ENCODE results near the gene TXNDC5.

Gene TXNDC5

GRCh38 chr6:7886132-7886531 is 24.5 kb downstream of the TXNDC5 start:
- Histone ChIP-seq H3K9ac (ENCODE audit: low read length in 2 of 2) (no peak overlapping the region), H3K4me1 (ENCODE audit: control insufficient read depth, insufficient read depth, low read length) (no peaks in the 10 kb centered on the region), H3K27me3 (ENCODE audit: control insufficient read depth in 1 of 2, insufficient read depth in 2 of 2, low read length in 2 of 2) (no peaks in the 10 kb centered on the region), H3K4me3 (ENCODE audit: low read length in 2 of 2) (no peak overlapping the region), H3K27ac (ENCODE audit: low read length) (no peak overlapping the region), H3K9me3 (ENCODE audit: control insufficient read depth in 2 of 2, low read length in 2 of 2) (no peaks in the 10 kb centered on the region), H3K36me3 (ENCODE audit: control insufficient read depth in 2 of 2, insufficient read depth in 2 of 2, low read length in 2 of 2) (peaks cover 64 to 79% of the 10 kb centered on the region in 2 donors)

GRCh38 chr6:7883381-7883780 is 27.2 kb downstream of the TXNDC5 start:
- Histone ChIP-seq H3K27me3 (ENCODE audit: control insufficient read depth in 1 of 2, insufficient read depth in 2 of 2, low read length in 2 of 2) (no peaks in the 10 kb centered on the region), H3K36me3 (ENCODE audit: control insufficient read depth in 2 of 2, insufficient read depth in 2 of 2, low read length in 2 of 2) (peaks cover 56 to 73% of the 10 kb centered on the region in 2 donors), H3K9ac (ENCODE audit: low read length in 2 of 2) (no peak overlapping the region), H3K4me1 (ENCODE audit: control insufficient read depth, insufficient read depth, low read length) (no peaks in the 10 kb centered on the region), H3K27ac (ENCODE audit: low read length) (no peak overlapping the region), H3K4me3 (ENCODE audit: low read length in 2 of 2) (no peak overlapping the region), H3K9me3 (ENCODE audit: control insufficient read depth in 2 of 2, low read length in 2 of 2) (no peaks in the 10 kb centered on the region)

- Histone ChIP-seq H3K4me1 (ENCODE audit: control insufficient read depth, insufficient read depth, low read length) (no peaks in the 10 kb centered on the region), H3K9me3 (ENCODE audit: control insufficient read depth in 2 of 2, low read length in 2 of 2) (no peaks in the 10 kb centered on the region), H3K27ac (ENCODE audit: low read length) (no peak overlapping the region), H3K4me3 (ENCODE audit: low read length in 2 of 2) (no peak overlapping the region), H3K36me3 (ENCODE audit: control insufficient read depth in 2 of 2, insufficient read depth in 2 of 2, low read length in 2 of 2) (peaks cover 56 to 69% of the 10 kb centered on the region in 2 donors), H3K27me3 (ENCODE audit: control insufficient read depth in 1 of 2, insufficient read depth in 2 of 2, low read length in 2 of 2) (no peaks in the 10 kb centered on the region), H3K9ac (ENCODE audit: low read length in 2 of 2) (no peak overlapping the region)
Observed at GRCh38 chr6:7882505-7883257, 27.9 kb downstream of the TXNDC5 start.

GRCh38 chr6:7881765-7882500 is 28.7 kb downstream of the TXNDC5 start:
- no peak overlapping the region for H3K9ac ChIP-seq (ENCODE audit: low read length in 2 of 2)
- no peaks in the 10 kb centered on the region for H3K9me3 ChIP-seq (ENCODE audit: control insufficient read depth in 2 of 2, low read length in 2 of 2)
- peaks cover 56 to 62% of the 10 kb centered on the region in 2 donors for H3K36me3 ChIP-seq (ENCODE audit: control insufficient read depth in 2 of 2, insufficient read depth in 2 of 2, low read length in 2 of 2)
- H3K27me3 ChIP-seq (ENCODE audit: control insufficient read depth in 1 of 2, insufficient read depth in 2 of 2, low read length in 2 of 2), result no peaks in the 10 kb centered on the region
- no peak overlapping the region for H3K4me3 ChIP-seq (ENCODE audit: low read length in 2 of 2)
- no peaks in the 10 kb centered on the region for H3K4me1 ChIP-seq (ENCODE audit: control insufficient read depth, insufficient read depth, low read length)
- H3K27ac ChIP-seq (ENCODE audit: low read length), result no peak overlapping the region

- H3K27ac ChIP-seq (ENCODE audit: low read length), result no peak overlapping the region
- H3K9ac ChIP-seq (ENCODE audit: low read length in 2 of 2), result no peak overlapping the region
- no peak overlapping the region for H3K4me3 ChIP-seq (ENCODE audit: low read length in 2 of 2)
- peaks cover 48 to 51% of the 10 kb centered on the region in 2 donors for H3K36me3 ChIP-seq (ENCODE audit: control insufficient read depth in 2 of 2, insufficient read depth in 2 of 2, low read length in 2 of 2)
- no peaks in the 10 kb centered on the region for H3K9me3 ChIP-seq (ENCODE audit: control insufficient read depth in 2 of 2, low read length in 2 of 2)
- no peaks in the 10 kb centered on the region for H3K27me3 ChIP-seq (ENCODE audit: control insufficient read depth in 1 of 2, insufficient read depth in 2 of 2, low read length in 2 of 2)
- H3K4me1 ChIP-seq (ENCODE audit: control insufficient read depth, insufficient read depth, low read length), result no peaks in the 10 kb centered on the region
Observed at GRCh38 chr6:7880718-7881107, 29.9 kb downstream of the TXNDC5 start.

GRCh38 chr6:7879980-7880717 is 30.4 kb downstream of the TXNDC5 start:
- H3K4me1 ChIP-seq (ENCODE audit: control insufficient read depth, insufficient read depth, low read length), result no peaks in the 10 kb centered on the region
- H3K9me3 ChIP-seq (ENCODE audit: control insufficient read depth in 2 of 2, low read length in 2 of 2), result no peaks in the 10 kb centered on the region
- H3K36me3 ChIP-seq (ENCODE audit: control insufficient read depth in 2 of 2, insufficient read depth in 2 of 2, low read length in 2 of 2), result peaks cover 45 to 47% of the 10 kb centered on the region in 2 donors

GRCh38 chr6:7879579-7879978 is 31.0 kb downstream of the TXNDC5 start:
- no peaks in the 10 kb centered on the region for H3K27me3 ChIP-seq (ENCODE audit: control insufficient read depth in 1 of 2, insufficient read depth in 2 of 2, low read length in 2 of 2)
- no peak overlapping the region for H3K27ac ChIP-seq (ENCODE audit: low read length)
- no peaks in the 10 kb centered on the region for H3K9me3 ChIP-seq (ENCODE audit: control insufficient read depth in 2 of 2, low read length in 2 of 2)
- H3K4me1 ChIP-seq (ENCODE audit: control insufficient read depth, insufficient read depth, low read length), result no peaks in the 10 kb centered on the region
- H3K9ac ChIP-seq (ENCODE audit: low read length in 2 of 2), result no peak overlapping the region
- H3K36me3 ChIP-seq (ENCODE audit: control insufficient read depth in 2 of 2, insufficient read depth in 2 of 2, low read length in 2 of 2), result peaks cover 39 to 41% of the 10 kb centered on the region in 2 donors
- H3K4me3 ChIP-seq (ENCODE audit: low read length in 2 of 2), result no peak overlapping the region

More at GRCh38 chr6:7879980-7880717, 30.4 kb downstream of the TXNDC5 start:
- H3K9ac ChIP-seq (ENCODE audit: low read length in 2 of 2), result no peak overlapping the region
- H3K27me3 ChIP-seq (ENCODE audit: control insufficient read depth in 1 of 2, insufficient read depth in 2 of 2, low read length in 2 of 2), result no peaks in the 10 kb centered on the region
- no peak overlapping the region for H3K4me3 ChIP-seq (ENCODE audit: low read length in 2 of 2)
- H3K27ac ChIP-seq (ENCODE audit: low read length), result no peak overlapping the region

- Histone ChIP-seq H3K36me3 (ENCODE audit: control insufficient read depth in 2 of 2, insufficient read depth in 2 of 2, low read length in 2 of 2) (peaks cover 34 to 36% of the 10 kb centered on the region in 2 donors), H3K27me3 (ENCODE audit: control insufficient read depth in 1 of 2, insufficient read depth in 2 of 2, low read length in 2 of 2) (no peaks in the 10 kb centered on the region), H3K9me3 (ENCODE audit: control insufficient read depth in 2 of 2, low read length in 2 of 2) (no peaks in the 10 kb centered on the region), H3K27ac (ENCODE audit: low read length) (no peak overlapping the region), H3K9ac (ENCODE audit: low read length in 2 of 2) (no peak overlapping the region), H3K4me3 (ENCODE audit: low read length in 2 of 2) (no peak overlapping the region), H3K4me1 (ENCODE audit: control insufficient read depth, insufficient read depth, low read length) (no peaks in the 10 kb centered on the region)
Observed at GRCh38 chr6:7879043-7879442, 31.5 kb downstream of the TXNDC5 start.

GRCh38 chr6:7878401-7878964 is 32.1 kb downstream of the TXNDC5 start:
- peaks cover 28 to 31% of the 10 kb centered on the region in 2 donors for H3K36me3 ChIP-seq (ENCODE audit: control insufficient read depth in 2 of 2, insufficient read depth in 2 of 2, low read length in 2 of 2)
- no peak overlapping the region for H3K9ac ChIP-seq (ENCODE audit: low read length in 2 of 2)
- no peaks in the 10 kb centered on the region for H3K4me1 ChIP-seq (ENCODE audit: control insufficient read depth, insufficient read depth, low read length)
- H3K9me3 ChIP-seq (ENCODE audit: control insufficient read depth in 2 of 2, low read length in 2 of 2), result peaks cover 0 to under 1% of the 10 kb centered on the region in 2 donors
- H3K4me3 ChIP-seq (ENCODE audit: low read length in 2 of 2), result no peak overlapping the region
- no peaks in the 10 kb centered on the region for H3K27me3 ChIP-seq (ENCODE audit: control insufficient read depth in 1 of 2, insufficient read depth in 2 of 2, low read length in 2 of 2)
- no peak overlapping the region for H3K27ac ChIP-seq (ENCODE audit: low read length)

GRCh38 chr6:7868926-7869325 is 41.7 kb downstream of the TXNDC5 start:
- H3K9me3 ChIP-seq (ENCODE audit: control insufficient read depth in 2 of 2, low read length in 2 of 2), result peaks cover 0 to 7% of the 10 kb centered on the region in 2 donors
- H3K27ac ChIP-seq (ENCODE audit: low read length), result no peak overlapping the region
- H3K27me3 ChIP-seq (ENCODE audit: control insufficient read depth in 1 of 2, insufficient read depth in 2 of 2, low read length in 2 of 2), result no peaks in the 10 kb centered on the region
- no peaks in the 10 kb centered on the region for H3K4me1 ChIP-seq (ENCODE audit: control insufficient read depth, insufficient read depth, low read length)
- no peak overlapping the region for H3K4me3 ChIP-seq (ENCODE audit: low read length in 2 of 2)
- no peaks in the 10 kb centered on the region for H3K36me3 ChIP-seq (ENCODE audit: control insufficient read depth in 2 of 2, insufficient read depth in 2 of 2, low read length in 2 of 2)
- H3K9ac ChIP-seq (ENCODE audit: low read length in 2 of 2), result no peak overlapping the region

All from stomach smooth muscle (tissue), 2 donors.